ENCODE data around the gene PPP1R14C.
"Not testable (repeated sequence)": the region's sequence is repeated elsewhere in the genome, so short reads cannot be mapped to it uniquely, and the experiment has no call there.

DNA sequence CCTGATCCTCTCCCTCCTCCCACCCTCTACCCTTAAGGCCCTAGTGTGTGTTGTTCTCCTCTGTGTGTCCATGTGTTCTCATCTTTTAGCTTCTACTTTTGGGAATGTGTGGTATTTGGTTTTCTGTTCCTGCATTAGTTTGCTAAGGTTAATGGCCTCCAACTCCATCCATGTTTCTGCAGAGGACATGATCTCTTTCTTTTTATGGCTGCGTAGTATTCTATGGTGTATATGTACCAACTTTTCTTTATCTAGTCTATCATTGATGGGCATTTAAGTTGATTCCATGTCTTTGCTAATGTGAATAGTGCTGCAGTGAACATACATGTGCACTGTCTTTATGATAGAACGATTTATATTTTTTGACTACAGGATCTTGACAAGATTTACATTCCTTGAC is 44.6 kb downstream of the PPP1R14C start:
- not testable (repeated sequence) for TF ChIP-seq EZH2 (IDR thresholded peaks at IDR 0.05; ENCODE audit: borderline replicate concordance)
- TF ChIP-seq, protein P1, sequence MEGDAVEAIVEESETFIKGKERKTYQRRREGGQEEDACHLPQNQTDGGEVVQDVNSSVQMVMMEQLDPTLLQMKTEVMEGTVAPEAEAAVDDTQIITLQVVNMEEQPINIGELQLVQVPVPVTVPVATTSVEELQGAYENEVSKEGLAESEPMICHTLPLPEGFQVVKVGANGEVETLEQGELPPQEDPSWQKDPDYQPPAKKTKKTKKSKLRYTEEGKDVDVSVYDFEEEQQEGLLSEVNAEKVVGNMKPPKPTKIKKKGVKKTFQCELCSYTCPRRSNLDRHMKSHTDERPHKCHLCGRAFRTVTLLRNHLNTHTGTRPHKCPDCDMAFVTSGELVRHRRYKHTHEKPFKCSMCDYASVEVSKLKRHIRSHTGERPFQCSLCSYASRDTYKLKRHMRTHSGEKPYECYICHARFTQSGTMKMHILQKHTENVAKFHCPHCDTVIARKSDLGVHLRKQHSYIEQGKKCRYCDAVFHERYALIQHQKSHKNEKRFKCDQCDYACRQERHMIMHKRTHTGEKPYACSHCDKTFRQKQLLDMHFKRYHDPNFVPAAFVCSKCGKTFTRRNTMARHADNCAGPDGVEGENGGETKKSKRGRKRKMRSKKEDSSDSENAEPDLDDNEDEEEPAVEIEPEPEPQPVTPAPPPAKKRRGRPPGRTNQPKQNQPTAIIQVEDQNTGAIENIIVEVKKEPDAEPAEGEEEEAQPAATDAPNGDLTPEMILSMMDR (IDR thresholded peaks at IDR 0.05; ENCODE audit: poor library complexity) = not testable (repeated sequence)
